Neural progenitor cell (in vitro differentiated cells): ENCODE data around the gene MYO1D. TPM values are rescaled to one million over a fixed set of nuclear protein-coding genes. Genes with fewer than 3 reads are reported as not detected.
"Not testable (repeated sequence)": the region's sequence is repeated elsewhere in the genome, so short reads cannot be mapped to it uniquely, and the experiment has no call there.

Source experiments
- DNase-seq: peaks from one replicate; pipeline ENCODE4 v3.0.0-alpha.2; 2016; ENCODE audit warnings: low spot score
- H2AFZ ChIP-seq: fragments of 200-600 bp; sonication (generic); replicated peaks from 2 replicates; pipeline ENCODE4 v1.6.1; 2016; ENCODE audit warnings: antibody characterized with exemption
- H3F3A ChIP-seq: fragments of 200-600 bp; sonication (generic); 2 replicates; pipeline ENCODE4 v1.6.1; 2016; ENCODE audit warnings: antibody characterized with exemption, low read depth
- H3K27ac ChIP-seq: fragments of 200-600 bp; sonication (generic); 2 replicates; pipeline ENCODE4 v1.5.1; 2016; ENCODE audit warnings: mild to moderate bottlenecking
- H3K27me3 ChIP-seq: fragments of 200-600 bp; sonication (generic); 2 replicates; pipeline ENCODE4 v1.6.1; 2016; ENCODE audit warnings: mild to moderate bottlenecking, moderate library complexity
- H3K36me3 ChIP-seq: fragments of 200-600 bp; sonication (generic); 2 replicates; pipeline ENCODE4 v1.5.1; 2016
- H3K4me1 ChIP-seq: fragments of 200-600 bp; sonication (generic); 2 replicates; pipeline ENCODE4 v1.6.1; 2016; ENCODE audit warnings: mixed run types
- H3K4me2 ChIP-seq: fragments of 200-600 bp; sonication (generic); 2 replicates; pipeline ENCODE4 v1.6.1; 2016
- H3K4me3 ChIP-seq: fragments of 200-600 bp; sonication (generic); 2 replicates; pipeline ENCODE4 v1.5.1; 2016
- H3K79me2 ChIP-seq: fragments of 200-600 bp; sonication (generic); 2 replicates; pipeline ENCODE4 v1.6.1; 2016; ENCODE audit warnings: low read depth
- H3K9ac ChIP-seq: fragments of 200-600 bp; sonication (generic); 2 replicates; pipeline ENCODE4 v1.6.1; 2016
- H3K9me3 ChIP-seq: fragments of 200-600 bp; sonication (generic); 2 replicates; pipeline ENCODE4 v1.5.1; 2016; ENCODE audit warnings: low read depth
- H4K20me1 ChIP-seq: fragments of 200-600 bp; sonication (generic); 2 replicates; pipeline ENCODE4 v1.6.1; 2016; ENCODE audit warnings: low read depth
- H3K27ac Mint-ChIP-seq: 3 replicates; pipeline ENCODE4 v1.8.0; 2021; ENCODE audit warnings: mixed read lengths
- H3K27me3 Mint-ChIP-seq: 2 replicates; pipeline ENCODE4 v1.8.0; 2022; ENCODE audit warnings: low read depth, mild to moderate bottlenecking, inconsistent platforms, moderate library complexity, mixed read lengths; ENCODE audit not compliant: insufficient read depth
- H3K36me3 Mint-ChIP-seq: 3 replicates; pipeline ENCODE4 v1.8.0; 2021; ENCODE audit warnings: mixed read lengths
- H3K4me1 Mint-ChIP-seq: 3 replicates; pipeline ENCODE4 v1.8.0; 2021; ENCODE audit warnings: mixed read lengths
- H3K4me3 Mint-ChIP-seq: 3 replicates; pipeline ENCODE4 v1.8.0; 2021; ENCODE audit warnings: mild to moderate bottlenecking, moderate library complexity, mixed read lengths
- H3K9me3 Mint-ChIP-seq: 3 replicates; pipeline ENCODE4 v1.8.0; 2020; ENCODE audit warnings: mixed read lengths
- CTCF ChIP-seq: fragments of 200-600 bp; sonication (generic); IDR thresholded peaks from 2 replicates; pipeline ENCODE4 v1.5.1; 2017; ENCODE audit warnings: antibody characterized with exemption, mild to moderate bottlenecking
- EZH2 ChIP-seq: fragments of 200-600 bp; sonication (generic); IDR thresholded peaks from 2 replicates; pipeline ENCODE4 v1.6.1; 2017; ENCODE audit warnings: antibody characterized with exemption, mild to moderate bottlenecking, moderate library complexity
- EZH2phosphoT487 ChIP-seq: fragments of 200-600 bp; sonication (generic); IDR thresholded peaks from 2 replicates; pipeline ENCODE4 v1.6.1; 2017; ENCODE audit warnings: antibody characterized with exemption
- total RNA-seq: library from RNA; depleted of rRNA; stranded (reverse); fragments of >200 nt; gene quantifications from 2 replicates; pipeline ENCODE4 v1.2.3, GENCODE V29; 2015; ENCODE audit warnings: low replicate concordance

MYO1D gene
- 3.2 and 6.2 TPM in 2 replicates for total RNA-seq

GRCh38 chr17:32876417-32877163, at the start of gene MYO1D:
Gene MYO1D (minus strand): TSS chr17:32877124. CDS start chr17:32876872, 252 bp downstream.
- H3F3A ChIP-seq, result peaks cover 7% of the 10 kb centered on the region
- Mint-ChIP-seq H3K27ac (peak within 1 kb of the TSS; percentile 65), H3K4me1 (peaks cover 8% of the 10 kb centered on the region), H3K9me3 (no peaks in the 10 kb centered on the region), H3K4me3 (peak within 1 kb of the TSS; percentile 88), H3K36me3 (no peaks in the 10 kb centered on the region), H3K27me3 (peaks cover 5% of the 10 kb centered on the region)
- peak within 1 kb of the TSS; percentile 88 for H3K4me2 ChIP-seq
- peak; percentile 71 for DNase-seq
- peaks cover 6% of the 10 kb centered on the region for H3K79me2 ChIP-seq
- peak within 1 kb of the TSS; percentile 78 for H3K4me3 ChIP-seq
- H3K9me3 ChIP-seq, result no peaks in the 10 kb centered on the region
- H3K9ac ChIP-seq, result no peak within 1 kb of the TSS
- H2AFZ ChIP-seq, result peak within 1 kb of the TSS; percentile 79
- H3K36me3 ChIP-seq, result no peaks in the 10 kb centered on the region
- TF ChIP-seq CTCF (peak; percentile 59), EZH2 (no peak)
- peaks cover 9% of the 10 kb centered on the region for H4K20me1 ChIP-seq
- H3K27me3 ChIP-seq, result peaks cover 35% of the 10 kb centered on the region
- H3K4me1 ChIP-seq, result peaks cover 4% of the 10 kb centered on the region
- H3K27ac ChIP-seq, result no peak within 1 kb of the TSS

GRCh38 chr17:32926183-32926582, 49.3 kb upstream of the MYO1D start:
- no peak overlapping the region for H3K9ac ChIP-seq
- Mint-ChIP-seq H3K4me1 (peaks cover 16% of the 10 kb centered on the region), H3K36me3 (peaks cover 2% of the 10 kb centered on the region), H3K9me3 (peaks cover 6% of the 10 kb centered on the region), H3K27me3 (peaks cover 4% of the 10 kb centered on the region), H3K4me3 (no peak overlapping the region), H3K27ac (no peak overlapping the region)
- peak overlapping the region; percentile 34 for H2AFZ ChIP-seq
- peaks cover 30% of the 10 kb centered on the region for H3K79me2 ChIP-seq
- no peak overlapping the region for H3K4me2 ChIP-seq
- H3K27me3 ChIP-seq, result no peaks in the 10 kb centered on the region
- H3F3A ChIP-seq, result peaks cover 13% of the 10 kb centered on the region
- no peak for DNase-seq
- no peak for TF ChIP-seq CTCF
- no peak for TF ChIP-seq EZH2phosphoT487
- TF ChIP-seq EZH2, result no peak
- no peaks in the 10 kb centered on the region for H3K9me3 ChIP-seq
- H3K4me3 ChIP-seq, result no peak overlapping the region
- H3K4me1 ChIP-seq, result peaks cover 13% of the 10 kb centered on the region
- H4K20me1 ChIP-seq, result peaks cover 17% of the 10 kb centered on the region
- no peak overlapping the region for H3K27ac ChIP-seq
- H3K36me3 ChIP-seq, result no peaks in the 10 kb centered on the region

- H3K27me3 Mint-ChIP-seq, H3K79me2 ChIP-seq, H3K4me2 ChIP-seq, H4K20me1 ChIP-seq, H2AFZ ChIP-seq, H3K27me3 ChIP-seq, H3K4me3 ChIP-seq, H3K36me3 ChIP-seq, H3K27ac ChIP-seq, H3K27ac Mint-ChIP-seq, H3K4me1 ChIP-seq, H3K4me3 Mint-ChIP-seq, H3K9me3 ChIP-seq, H3K36me3 Mint-ChIP-seq, H3K9ac ChIP-seq, DNase-seq, H3K4me1 Mint-ChIP-seq: not testable (repeated sequence)
- H3K9me3 Mint-ChIP-seq, result peaks cover 12% of the 10 kb centered on the region
- peaks cover 12% of the 10 kb centered on the region for H3F3A ChIP-seq
These were observed 47.0 kb upstream of the MYO1D start for GRCh38 chr17:32923905-32924304.

GRCh38 chr17:32921017-32921416, 44.1 kb upstream of the MYO1D start:
- H3K27ac ChIP-seq, result no peak overlapping the region
- no peaks in the 10 kb centered on the region for H3K36me3 ChIP-seq
- H3K27me3 ChIP-seq, result no peaks in the 10 kb centered on the region
- peaks cover 7% of the 10 kb centered on the region for H3K4me1 Mint-ChIP-seq
- peaks cover 8% of the 10 kb centered on the region for H3K4me1 ChIP-seq
- no peaks in the 10 kb centered on the region for H3K36me3 Mint-ChIP-seq
- TF ChIP-seq CTCF, result no peak
- TF ChIP-seq EZH2phosphoT487, result no peak
- TF ChIP-seq EZH2, result no peak
- no peak overlapping the region for H3K4me3 Mint-ChIP-seq
- DNase-seq, result no peak
- no peak overlapping the region for H3K4me2 ChIP-seq
- no peak overlapping the region for H3K4me3 ChIP-seq
- no peaks in the 10 kb centered on the region for H3F3A ChIP-seq
- H2AFZ ChIP-seq, result no peak overlapping the region
- H3K27me3 Mint-ChIP-seq, result peaks cover 3% of the 10 kb centered on the region
- peaks cover 12% of the 10 kb centered on the region for H3K9me3 Mint-ChIP-seq
- no peaks in the 10 kb centered on the region for H3K79me2 ChIP-seq
- no peaks in the 10 kb centered on the region for H4K20me1 ChIP-seq
- no peaks in the 10 kb centered on the region for H3K9me3 ChIP-seq
- no peak overlapping the region for H3K9ac ChIP-seq
- H3K27ac Mint-ChIP-seq, result no peak overlapping the region
